ENCODE data around the gene HYCC2.

DNA sequence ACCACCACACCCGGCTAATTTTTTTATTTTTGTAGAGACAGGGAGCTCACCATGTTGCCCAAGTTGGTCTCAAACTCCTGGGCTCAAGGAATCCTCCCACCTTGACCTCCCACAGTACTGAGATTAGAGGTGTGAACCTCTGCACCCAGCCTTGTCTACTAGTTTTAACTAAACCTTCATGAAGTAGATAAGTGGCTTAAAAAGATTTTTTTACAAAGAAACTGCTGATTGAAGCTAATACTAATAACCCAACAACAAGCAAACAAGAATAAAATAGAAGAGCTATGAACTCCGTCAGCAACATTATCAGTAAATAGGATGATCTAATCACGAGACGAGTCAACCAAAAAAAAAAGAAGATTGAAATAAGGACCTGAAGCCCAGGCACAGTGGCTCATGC lies 19.1 kb upstream of the HYCC2 start:
- TF ChIP-seq, protein P1, sequence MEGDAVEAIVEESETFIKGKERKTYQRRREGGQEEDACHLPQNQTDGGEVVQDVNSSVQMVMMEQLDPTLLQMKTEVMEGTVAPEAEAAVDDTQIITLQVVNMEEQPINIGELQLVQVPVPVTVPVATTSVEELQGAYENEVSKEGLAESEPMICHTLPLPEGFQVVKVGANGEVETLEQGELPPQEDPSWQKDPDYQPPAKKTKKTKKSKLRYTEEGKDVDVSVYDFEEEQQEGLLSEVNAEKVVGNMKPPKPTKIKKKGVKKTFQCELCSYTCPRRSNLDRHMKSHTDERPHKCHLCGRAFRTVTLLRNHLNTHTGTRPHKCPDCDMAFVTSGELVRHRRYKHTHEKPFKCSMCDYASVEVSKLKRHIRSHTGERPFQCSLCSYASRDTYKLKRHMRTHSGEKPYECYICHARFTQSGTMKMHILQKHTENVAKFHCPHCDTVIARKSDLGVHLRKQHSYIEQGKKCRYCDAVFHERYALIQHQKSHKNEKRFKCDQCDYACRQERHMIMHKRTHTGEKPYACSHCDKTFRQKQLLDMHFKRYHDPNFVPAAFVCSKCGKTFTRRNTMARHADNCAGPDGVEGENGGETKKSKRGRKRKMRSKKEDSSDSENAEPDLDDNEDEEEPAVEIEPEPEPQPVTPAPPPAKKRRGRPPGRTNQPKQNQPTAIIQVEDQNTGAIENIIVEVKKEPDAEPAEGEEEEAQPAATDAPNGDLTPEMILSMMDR (IDR thresholded peaks at IDR 0.05), result no peak
- no peak for TF ChIP-seq POLR2AphosphoS5 (IDR thresholded peaks at IDR 0.05; ENCODE audit: insufficient read depth in 1 of 2, low read depth in 1 of 2)

All from vagina (tissue), 2 donors.